ENCODE results near the gene IRAK1.

GRCh38 chrX:154059729-154060245 is 40.1 kb upstream of the IRAK1 start:
- TF ChIP-seq CTCF (IDR thresholded peaks at IDR 0.05) (no peak), TCF7L2 (IDR thresholded peaks at IDR 0.05; ENCODE audit: low read depth, low read length) (no peak)

Data from Panc1 (cell line).